ACC112 (cell line): ENCODE results near the gene FMO5.

Experiments used
- H2AFZ ChIP-seq: fragments of 200-600 bp; sonication (generic); one replicate; pipeline ENCODE4 v1.6.0; 2017; ENCODE audit warnings: antibody characterized with exemption, low read length; ENCODE audit not compliant: unreplicated experiment
- H3K27ac ChIP-seq: fragments of 200-600 bp; sonication (generic); 2 replicates; pipeline ENCODE4 v1.5.1; 2014; ENCODE audit warnings: low read depth, mild to moderate bottlenecking, antibody characterized with exemption, low read length, moderate library complexity
- H3K27me3 ChIP-seq: fragments of 200-600 bp; sonication (generic); 2 replicates; pipeline ENCODE4 v1.6.1; 2014; ENCODE audit warnings: mild to moderate bottlenecking, antibody characterized with exemption, low read length, moderate library complexity, mixed read lengths; ENCODE audit not compliant: insufficient read depth
- H3K36me3 ChIP-seq: fragments of 200-600 bp; sonication (generic); 2 replicates; pipeline ENCODE4 v1.6.1; 2016; ENCODE audit warnings: mild to moderate bottlenecking, antibody characterized with exemption, low read length, moderate library complexity, mixed read lengths; ENCODE audit not compliant: insufficient read depth
- H3K4me1 ChIP-seq: fragments of 200-600 bp; sonication (generic); one replicate; pipeline ENCODE4 v1.6.1; 2016; ENCODE audit warnings: low read length, mixed read lengths; ENCODE audit not compliant: insufficient read depth, unreplicated experiment, control insufficient read depth
- H3K4me3 ChIP-seq: fragments of 200-600 bp; sonication (generic); 2 replicates; pipeline ENCODE4 v1.5.1; 2014; ENCODE audit warnings: mild to moderate bottlenecking, low read depth, low read length
- H3K79me2 ChIP-seq: fragments of 200-600 bp; sonication (generic); one replicate; pipeline ENCODE4 v1.6.0; 2016; ENCODE audit warnings: low read length; ENCODE audit not compliant: control insufficient read depth, unreplicated experiment, insufficient read depth

FMO5 gene

GRCh38 chr1:147216124-147216523 lies 9.0 kb downstream of the FMO5 start:
- Histone ChIP-seq H3K27me3 (no peaks in the 10 kb centered on the region), H3K79me2 (no peaks in the 10 kb centered on the region), H3K4me1 (no peaks in the 10 kb centered on the region), H2AFZ (no peak overlapping the region), H3K4me3 (no peak overlapping the region), H3K36me3 (no peaks in the 10 kb centered on the region), H3K27ac (no peak overlapping the region)

- H3K4me1 ChIP-seq = no peaks in the 10 kb centered on the region
- no peaks in the 10 kb centered on the region for H3K27me3 ChIP-seq
- H2AFZ ChIP-seq = no peak overlapping the region
- no peaks in the 10 kb centered on the region for H3K36me3 ChIP-seq
- no peak overlapping the region for H3K27ac ChIP-seq
- H3K4me3 ChIP-seq = no peak overlapping the region
- H3K79me2 ChIP-seq = no peaks in the 10 kb centered on the region
These were observed 9.6 kb downstream of the FMO5 start for GRCh38 chr1:147215540-147215916.

- no peaks in the 10 kb centered on the region for H3K36me3 ChIP-seq
- no peak overlapping the region for H3K27ac ChIP-seq
- no peak overlapping the region for H3K4me3 ChIP-seq
- no peaks in the 10 kb centered on the region for H3K79me2 ChIP-seq
- H3K27me3 ChIP-seq = no peaks in the 10 kb centered on the region
- H2AFZ ChIP-seq = no peak overlapping the region
- H3K4me1 ChIP-seq = no peaks in the 10 kb centered on the region
These were observed 10.1 kb downstream of the FMO5 start for GRCh38 chr1:147214842-147215539.

GRCh38 chr1:147214325-147214724 lies 10.8 kb downstream of the FMO5 start:
- Histone ChIP-seq H3K27me3 (no peaks in the 10 kb centered on the region), H3K79me2 (no peaks in the 10 kb centered on the region), H3K27ac (no peak overlapping the region), H2AFZ (no peak overlapping the region), H3K4me3 (no peak overlapping the region), H3K36me3 (no peaks in the 10 kb centered on the region), H3K4me1 (no peaks in the 10 kb centered on the region)

GRCh38 chr1:147213271-147213670 lies 11.9 kb downstream of the FMO5 start:
- no peaks in the 10 kb centered on the region for H3K79me2 ChIP-seq

GRCh38 chr1:147211577-147211976 lies 13.6 kb downstream of the FMO5 start:
- no peaks in the 10 kb centered on the region for H3K79me2 ChIP-seq
- H3K27me3 ChIP-seq = no peaks in the 10 kb centered on the region
- no peak overlapping the region for H3K4me3 ChIP-seq
- no peak overlapping the region for H3K27ac ChIP-seq
- no peaks in the 10 kb centered on the region for H3K36me3 ChIP-seq
- H3K4me1 ChIP-seq = no peaks in the 10 kb centered on the region
- H2AFZ ChIP-seq = no peak overlapping the region

More at GRCh38 chr1:147213271-147213670, 11.9 kb downstream of the FMO5 start:
- H2AFZ ChIP-seq = no peak overlapping the region
- H3K27ac ChIP-seq = no peak overlapping the region
- H3K4me1 ChIP-seq = no peaks in the 10 kb centered on the region
- no peaks in the 10 kb centered on the region for H3K27me3 ChIP-seq
- H3K36me3 ChIP-seq = no peaks in the 10 kb centered on the region
- no peak overlapping the region for H3K4me3 ChIP-seq

GRCh38 chr1:147210987-147211386 lies 14.2 kb downstream of the FMO5 start:
- H3K36me3 ChIP-seq = no peaks in the 10 kb centered on the region
- H3K4me1 ChIP-seq = no peaks in the 10 kb centered on the region
- no peak overlapping the region for H3K27ac ChIP-seq
- no peaks in the 10 kb centered on the region for H3K27me3 ChIP-seq
- H2AFZ ChIP-seq = no peak overlapping the region
- no peak overlapping the region for H3K4me3 ChIP-seq
- no peaks in the 10 kb centered on the region for H3K79me2 ChIP-seq

GRCh38 chr1:147209825-147210821 lies 15.0 kb downstream of the FMO5 start:
- Histone ChIP-seq H3K79me2 (no peaks in the 10 kb centered on the region), H3K4me3 (no peak overlapping the region), H2AFZ (no peak overlapping the region), H3K4me1 (no peaks in the 10 kb centered on the region), H3K36me3 (no peaks in the 10 kb centered on the region), H3K27ac (no peak overlapping the region), H3K27me3 (no peaks in the 10 kb centered on the region)

GRCh38 chr1:147208619-147209018 lies 16.5 kb downstream of the FMO5 start:
- no peak overlapping the region for H3K4me3 ChIP-seq
- no peak overlapping the region for H3K27ac ChIP-seq
- H3K36me3 ChIP-seq = no peaks in the 10 kb centered on the region
- H2AFZ ChIP-seq = no peak overlapping the region
- H3K27me3 ChIP-seq = no peaks in the 10 kb centered on the region
- no peaks in the 10 kb centered on the region for H3K4me1 ChIP-seq
- no peaks in the 10 kb centered on the region for H3K79me2 ChIP-seq

- H3K27ac ChIP-seq = no peak overlapping the region
- no peak overlapping the region for H3K4me3 ChIP-seq
- H3K4me1 ChIP-seq = no peaks in the 10 kb centered on the region
- H3K27me3 ChIP-seq = no peaks in the 10 kb centered on the region
- H3K36me3 ChIP-seq = no peaks in the 10 kb centered on the region
- H3K79me2 ChIP-seq = no peaks in the 10 kb centered on the region
- no peak overlapping the region for H2AFZ ChIP-seq
These were observed 17.9 kb downstream of the FMO5 start for GRCh38 chr1:147207192-147207591.

GRCh38 chr1:147204080-147204479 lies 21.1 kb downstream of the FMO5 start:
- Histone ChIP-seq H3K27ac (no peak overlapping the region), H3K27me3 (no peaks in the 10 kb centered on the region), H3K36me3 (no peaks in the 10 kb centered on the region), H2AFZ (no peak overlapping the region), H3K4me3 (no peak overlapping the region), H3K79me2 (no peaks in the 10 kb centered on the region), H3K4me1 (peaks cover 9% of the 10 kb centered on the region)
